BJ (cell line): ENCODE measurements around the gene BRD7. TPM values are rescaled to one million over a fixed set of nuclear protein-coding genes. Genes with fewer than 3 reads are reported as not detected.

Source experiments
- CTCF ChIA-PET: fragments of 350-600 bp; formaldehyde crosslinking; extraction: SDS; loops from one replicate; lab custom pipeline; 2021; ENCODE audit warnings: antibody characterized with exemption, inconsistent platforms; lab: Yijun Ruan, JAX
- POLR2A ChIA-PET: fragments of 300-600 bp; sonication (Branson Sonifier 250); formaldehyde crosslinking; extraction: SDS; loops from one replicate; lab custom pipeline; 2021; ENCODE audit warnings: antibody characterized with exemption; lab: Charles Lee
- DNase-seq: peaks from one replicate; pipeline ENCODE4 v3.0.0-alpha.2; 2011; ENCODE audit warnings: low read depth
- H3K27me3 ChIP-seq: 2 replicates; pipeline ENCODE4 v1.6.0; 2011; ENCODE audit warnings: low read length; ENCODE audit not compliant: control insufficient read depth, insufficient read depth
- H3K36me3 ChIP-seq: 2 replicates; pipeline ENCODE4 v1.5.1; 2011; ENCODE audit warnings: low read length; ENCODE audit not compliant: control insufficient read depth, insufficient read depth
- H3K4me3 ChIP-seq: 2 replicates; pipeline ENCODE4 v1.5.1; 2011; ENCODE audit warnings: low read depth, mild to moderate bottlenecking, control low read depth, low read length
- polyA plus RNA-seq: library from polyadenylated mRNA; depleted of rRNA; stranded (reverse); fragments of >200 nt; gene quantifications from 2 replicates; pipeline ENCODE4 v1.2.3, GENCODE V29; 2011
- TF ChIP-seq, protein P1 (sequence below): IDR thresholded peaks from 2 replicates; pipeline ENCODE4 v1.5.1; 2011; ENCODE audit warnings: low read depth, mild to moderate bottlenecking, control low read depth, inconsistent platforms, low read length, moderate library complexity; ENCODE audit not compliant: insufficient read depth

Gene BRD7
- polyA plus RNA-seq, 1 experiment, result 30.3 TPM

DNA sequence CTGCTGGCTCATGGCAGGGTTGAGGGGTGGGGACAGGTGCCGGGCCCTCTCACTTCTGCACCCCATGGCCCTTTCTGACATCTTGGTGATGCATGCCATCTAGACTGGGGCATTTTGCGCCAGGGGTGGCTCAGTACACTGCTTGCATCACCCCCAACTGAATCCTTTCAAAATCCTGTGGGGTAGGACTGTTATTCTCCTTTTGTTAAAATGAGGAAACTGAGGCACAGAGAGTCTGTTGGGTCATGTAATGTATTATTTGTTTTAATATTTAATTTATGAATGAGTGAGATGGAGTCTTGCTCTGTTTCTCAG, 92.5 kb downstream of the BRD7 start:
- ChIA-PET POLR2A (no interaction called here), CTCF (no interaction called here)
- Histone ChIP-seq H3K4me3 (no peak overlapping the region), H3K36me3 (0 out of 2 replicates have a peak, but pooled peaks cover 1% of the 10 kb centered on the region), H3K27me3 (no peaks in the 10 kb centered on the region)
- DNase-seq, result no peak
- TF ChIP-seq, protein P1, sequence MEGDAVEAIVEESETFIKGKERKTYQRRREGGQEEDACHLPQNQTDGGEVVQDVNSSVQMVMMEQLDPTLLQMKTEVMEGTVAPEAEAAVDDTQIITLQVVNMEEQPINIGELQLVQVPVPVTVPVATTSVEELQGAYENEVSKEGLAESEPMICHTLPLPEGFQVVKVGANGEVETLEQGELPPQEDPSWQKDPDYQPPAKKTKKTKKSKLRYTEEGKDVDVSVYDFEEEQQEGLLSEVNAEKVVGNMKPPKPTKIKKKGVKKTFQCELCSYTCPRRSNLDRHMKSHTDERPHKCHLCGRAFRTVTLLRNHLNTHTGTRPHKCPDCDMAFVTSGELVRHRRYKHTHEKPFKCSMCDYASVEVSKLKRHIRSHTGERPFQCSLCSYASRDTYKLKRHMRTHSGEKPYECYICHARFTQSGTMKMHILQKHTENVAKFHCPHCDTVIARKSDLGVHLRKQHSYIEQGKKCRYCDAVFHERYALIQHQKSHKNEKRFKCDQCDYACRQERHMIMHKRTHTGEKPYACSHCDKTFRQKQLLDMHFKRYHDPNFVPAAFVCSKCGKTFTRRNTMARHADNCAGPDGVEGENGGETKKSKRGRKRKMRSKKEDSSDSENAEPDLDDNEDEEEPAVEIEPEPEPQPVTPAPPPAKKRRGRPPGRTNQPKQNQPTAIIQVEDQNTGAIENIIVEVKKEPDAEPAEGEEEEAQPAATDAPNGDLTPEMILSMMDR, result no peak

DNA sequence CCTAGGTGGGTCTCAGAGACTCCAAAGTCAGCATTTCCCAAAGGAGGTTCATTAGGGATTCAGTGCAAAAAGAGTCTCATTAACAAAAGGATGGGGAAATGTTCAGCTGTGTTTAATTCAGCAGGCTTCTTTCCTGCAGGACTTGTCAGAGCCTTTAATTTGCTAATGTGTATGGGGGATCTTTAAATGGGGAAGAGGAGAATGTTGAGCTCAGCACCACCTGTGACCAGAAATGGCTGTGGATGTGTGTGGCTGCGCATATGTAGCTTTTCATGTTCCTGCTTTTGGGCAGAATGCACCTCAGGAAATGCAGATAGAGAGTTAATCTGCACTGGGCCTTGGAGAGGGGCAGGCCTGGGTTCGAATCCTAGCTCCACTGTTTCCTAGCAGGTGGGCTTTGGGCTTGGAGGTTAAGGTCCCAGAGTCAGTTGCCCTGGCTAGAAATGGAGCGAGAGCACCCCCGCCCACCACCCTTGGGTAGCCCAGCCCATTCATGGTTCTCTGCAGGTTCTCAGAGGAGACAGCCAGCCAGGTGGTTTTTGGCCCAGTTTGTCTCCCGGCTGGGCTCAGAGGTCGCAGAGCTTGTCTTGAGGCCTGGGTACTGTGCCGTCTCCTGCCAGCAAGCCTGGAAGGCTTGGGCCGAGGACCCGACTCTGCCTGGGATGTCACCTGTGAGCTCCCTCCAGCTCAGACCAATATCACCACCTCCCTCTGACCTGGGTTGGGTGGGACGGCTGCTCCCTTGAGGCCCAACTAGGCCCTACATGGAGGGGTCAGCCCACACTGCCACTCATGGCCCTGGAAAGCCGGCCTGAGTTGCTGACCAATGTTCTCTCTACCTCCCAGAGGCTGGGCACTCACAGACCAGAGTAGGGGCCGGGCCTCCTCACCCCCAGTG, 93.1 kb downstream of the BRD7 start:
- H3K27me3 ChIP-seq, result no peaks in the 10 kb centered on the region
- 0 out of 2 replicates have a peak, but pooled peaks cover 1% of the 10 kb centered on the region for H3K36me3 ChIP-seq
- TF ChIP-seq, protein P1, result no peak
- CTCF ChIA-PET, result no interaction called here
- no peak overlapping the region for H3K4me3 ChIP-seq
- POLR2A ChIA-PET, result no interaction called here
- no peak for DNase-seq

DNA sequence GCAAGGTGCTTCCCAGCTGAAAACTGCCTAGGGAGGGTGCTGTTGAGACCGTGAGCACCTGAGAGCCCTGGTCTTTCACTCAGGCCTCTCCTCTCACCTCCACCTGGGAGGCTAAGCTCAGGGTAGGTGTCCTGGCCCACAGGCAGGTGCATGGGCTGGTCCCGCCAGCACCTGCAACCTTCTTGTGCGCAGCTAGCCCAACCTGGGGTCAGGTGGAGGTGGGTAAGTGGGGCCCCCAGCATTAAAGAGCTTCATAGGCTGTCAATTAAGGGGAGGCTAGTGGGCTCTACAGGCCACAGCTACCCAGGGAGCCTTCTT, 93.7 kb downstream of the BRD7 start:
- POLR2A ChIA-PET, result no interaction called here
- Histone ChIP-seq H3K36me3 (0 out of 2 replicates have a peak, but pooled peaks cover 1% of the 10 kb centered on the region), H3K4me3 (no peak overlapping the region), H3K27me3 (no peaks in the 10 kb centered on the region)
- CTCF ChIA-PET, result interaction anchor here (0.9 kb wide), 1 partner anchor 382 kb away, joined by 3 read pairs; no protein-coding TSS in a partner anchor
- TF ChIP-seq, protein P1, result no peak
- no peak for DNase-seq

DNA sequence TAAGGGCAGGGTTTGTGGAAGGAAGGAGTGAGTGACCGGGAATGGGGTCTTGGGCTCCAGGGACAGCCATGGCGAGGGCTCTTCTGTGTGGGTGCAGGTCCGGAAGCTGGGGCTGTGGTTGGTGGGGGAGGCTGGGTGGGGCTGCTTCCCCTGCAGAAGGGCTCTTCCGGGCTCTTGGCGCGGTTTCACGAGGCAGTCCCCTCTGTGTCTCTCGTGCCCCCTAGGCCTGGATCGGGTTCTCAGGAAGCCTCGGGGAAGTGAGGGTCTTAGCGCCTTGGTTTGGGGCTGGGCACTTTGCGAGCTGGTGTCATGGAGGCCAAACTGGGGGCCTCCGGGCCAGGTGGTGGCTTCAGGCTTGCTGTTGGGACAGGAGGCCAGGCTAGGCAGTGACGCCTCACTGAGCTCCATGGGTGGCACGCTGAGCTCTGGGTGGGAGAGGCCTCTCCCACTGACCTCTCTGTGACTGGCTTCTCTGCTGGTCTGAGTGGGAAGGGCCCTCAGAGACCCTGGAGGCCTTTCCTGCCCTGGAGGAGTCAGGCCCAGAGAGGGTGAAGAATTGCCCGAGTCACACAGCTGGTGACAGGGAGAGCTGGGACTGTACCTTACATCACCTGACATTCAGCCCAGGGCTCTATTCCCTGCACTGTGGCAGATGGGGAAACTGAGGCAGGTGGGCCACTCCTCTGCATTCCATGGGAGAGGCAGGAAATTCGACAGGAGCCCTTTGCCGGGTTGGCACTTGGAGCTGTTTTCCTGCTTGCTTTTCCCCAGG, 94.3 kb downstream of the BRD7 start:
- no peaks in the 10 kb centered on the region for H3K27me3 ChIP-seq
- TF ChIP-seq, protein P1, result no peak
- DNase-seq, result no peak
- 0 out of 2 replicates have a peak, but pooled peaks cover 1% of the 10 kb centered on the region for H3K36me3 ChIP-seq
- ChIA-PET CTCF (interaction anchor here (0.6 to 1.8 kb wide), 3 partner anchors 52 to 383 kb away, joined by 3 to 6 read pairs (median 3); partner anchors contain the start of gene BRD7), POLR2A (no interaction called here)
- no peak overlapping the region for H3K4me3 ChIP-seq

DNA sequence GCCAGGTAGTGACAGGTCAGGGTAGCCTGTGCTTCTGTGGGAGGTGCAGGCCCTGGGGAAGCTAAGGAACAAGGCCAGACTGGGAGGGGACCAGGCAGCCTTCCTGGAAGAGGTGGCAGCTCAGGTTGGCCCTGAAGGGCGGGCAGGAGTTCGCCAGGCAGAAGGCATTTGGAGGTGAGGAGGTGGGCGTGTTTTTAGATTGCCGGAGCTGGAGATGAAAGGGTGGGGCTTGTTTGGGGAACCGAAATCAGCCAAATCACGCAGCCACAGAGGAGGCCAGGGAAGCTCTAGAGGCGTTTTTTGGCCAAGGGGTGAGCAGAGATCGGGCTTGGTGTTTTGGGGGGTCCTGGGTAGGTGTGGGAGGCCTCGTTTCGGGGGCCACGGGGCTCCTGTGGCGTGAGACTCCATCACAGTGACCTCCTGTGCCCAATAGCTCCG, 94.9 kb downstream of the BRD7 start:
- POLR2A ChIA-PET, result no interaction called here
- H3K4me3 ChIP-seq, result no peak overlapping the region
- no peaks in the 10 kb centered on the region for H3K27me3 ChIP-seq
- H3K36me3 ChIP-seq, result 0 out of 2 replicates have a peak, but pooled peaks cover 1% of the 10 kb centered on the region
- CTCF ChIA-PET, result interaction anchor here (0.6 to 1.8 kb wide), 3 partner anchors 53 to 383 kb away, joined by 3 to 6 read pairs (median 3); partner anchors contain the start of gene BRD7
- TF ChIP-seq, protein P1, result no peak
- no peak for DNase-seq
